T-helper 1 cell (primary cell): ENCODE results near the gene ATP13A3.

Experiments
- DNase-seq, 5 donors: peaks; one replicate each; pipeline ENCODE4 v3.0.0-alpha.2; 2012 to 2020

ATP13A3 gene

DNA sequence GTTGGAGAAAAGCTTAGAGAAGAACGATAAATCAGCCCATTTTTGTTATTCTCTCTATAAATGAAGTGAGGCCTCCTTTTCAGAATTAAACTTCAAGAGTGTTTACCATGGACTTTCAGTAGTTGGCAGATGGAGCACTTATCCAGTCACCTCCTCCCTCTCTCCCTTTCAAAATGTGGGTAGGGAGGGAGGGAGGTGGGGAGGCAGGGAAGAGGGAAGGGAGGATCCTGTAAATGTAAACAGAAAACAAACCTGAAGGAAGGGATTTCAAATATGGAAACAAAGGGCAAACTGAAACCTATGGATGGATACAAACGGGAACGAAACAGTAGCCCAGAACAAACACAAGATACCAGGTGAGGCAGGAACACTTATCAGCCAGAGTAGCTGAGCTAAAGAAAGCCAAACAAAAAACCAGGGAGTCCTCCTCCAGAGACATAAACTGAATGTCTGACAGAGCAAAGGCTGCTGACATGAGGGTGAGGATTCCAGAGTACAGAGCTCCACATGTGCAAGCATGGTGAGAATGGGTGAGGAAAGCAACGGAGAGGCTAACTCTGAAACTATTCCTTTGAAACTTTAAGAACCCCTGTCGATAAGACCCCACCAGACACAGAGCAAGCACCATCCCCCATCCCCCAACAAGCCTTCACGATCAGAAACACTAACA lies 46.8 kb downstream of the ATP13A3 start:
- no peak for DNase-seq

DNA sequence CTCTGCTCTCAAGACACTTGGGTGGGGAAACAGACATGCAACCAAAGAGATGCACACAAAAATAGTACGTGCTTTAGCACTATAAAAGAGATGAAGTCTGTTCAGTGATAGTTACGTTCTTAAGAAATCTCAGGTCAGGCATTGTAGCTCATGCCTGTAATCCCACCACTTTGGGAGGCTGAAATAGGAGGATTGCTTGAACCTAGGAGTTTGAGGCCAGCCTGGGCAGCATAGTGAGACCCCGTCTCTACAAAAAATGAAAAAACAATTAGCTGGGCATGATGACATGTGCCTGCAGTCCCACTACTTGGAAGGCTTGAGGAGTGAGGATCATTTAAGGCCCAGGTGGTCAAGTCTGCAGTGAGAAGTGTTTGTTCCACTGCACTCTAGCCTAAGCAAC lies 52.3 kb downstream of the ATP13A3 start:
- no peak for DNase-seq

DNA sequence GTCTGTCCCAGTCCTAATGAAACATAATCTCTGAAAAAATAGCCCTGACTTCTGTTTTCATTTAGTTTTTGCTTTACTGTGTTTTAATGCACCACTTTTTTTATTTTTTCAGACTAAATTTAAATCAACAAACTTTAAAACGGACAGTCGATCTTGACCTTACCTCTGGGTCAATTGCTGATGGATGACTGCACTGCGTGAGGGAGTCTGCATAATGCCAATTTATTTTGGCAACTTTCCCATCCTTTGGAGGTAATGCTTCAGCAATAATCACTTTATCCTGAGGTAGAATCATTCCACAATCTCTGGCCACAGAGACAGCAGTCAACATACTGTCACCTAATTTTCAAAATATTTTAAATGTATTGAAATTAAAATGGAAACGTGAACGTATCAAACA lies 55.2 kb downstream of the ATP13A3 start:
- DNase-seq, result no peak

DNA sequence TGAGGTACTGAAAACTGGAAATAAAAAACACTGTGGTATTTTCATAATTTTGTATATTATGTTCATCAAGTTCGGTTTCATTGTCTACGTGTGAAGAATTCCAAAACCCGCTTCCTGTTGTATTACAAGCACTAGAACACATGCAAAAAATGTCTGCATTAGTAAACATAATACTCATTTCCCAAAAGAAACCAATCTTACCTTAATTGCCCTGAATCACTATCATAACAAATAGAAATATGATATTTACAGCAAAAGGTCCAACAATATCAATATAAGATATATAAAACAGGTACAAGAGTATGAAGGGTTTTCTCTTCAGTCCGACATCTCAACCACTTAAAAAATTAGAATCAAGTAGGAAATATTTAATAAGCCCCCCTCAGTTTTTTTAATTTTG lies 61.4 kb downstream of the ATP13A3 start:
- no peak for DNase-seq

DNA sequence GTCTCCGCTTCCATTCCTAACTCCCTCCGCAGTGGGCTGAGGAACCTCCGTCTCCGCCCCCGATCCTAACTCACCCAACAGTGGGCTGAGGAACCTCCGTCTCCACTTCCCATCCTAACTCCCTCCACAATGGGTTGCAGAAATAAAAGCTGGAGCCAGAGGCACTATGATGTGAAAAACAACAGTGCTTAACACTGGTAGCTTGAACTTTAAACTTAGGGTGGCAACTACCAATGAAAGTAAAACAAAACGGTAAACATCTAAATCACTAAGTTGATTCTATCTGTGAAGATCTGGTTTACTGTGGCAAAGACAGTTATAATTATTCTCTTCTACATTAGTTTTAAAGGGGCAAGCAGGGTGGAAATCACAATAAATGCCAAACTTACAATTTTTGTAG lies 61.8 kb downstream of the ATP13A3 start:
- DNase-seq, result no peak

DNA sequence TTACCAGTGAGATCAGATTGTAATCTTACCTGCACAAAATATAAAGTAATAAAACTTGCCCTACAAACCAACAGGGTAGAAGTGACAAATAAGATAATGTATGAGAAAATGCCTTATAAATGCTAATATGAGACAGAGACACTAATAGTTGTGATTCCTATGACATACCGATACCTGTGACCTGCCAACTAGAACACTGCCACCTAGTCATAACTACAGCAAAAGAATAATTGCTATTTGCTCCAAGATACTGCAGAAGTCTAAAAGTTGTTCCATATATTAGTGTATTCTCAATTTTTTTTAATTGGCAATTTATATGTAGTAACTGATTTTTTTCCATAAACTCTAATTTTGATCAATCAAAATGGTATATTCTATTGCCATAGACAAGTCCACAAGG lies 62.4 kb downstream of the ATP13A3 start:
- no peak for DNase-seq

DNA sequence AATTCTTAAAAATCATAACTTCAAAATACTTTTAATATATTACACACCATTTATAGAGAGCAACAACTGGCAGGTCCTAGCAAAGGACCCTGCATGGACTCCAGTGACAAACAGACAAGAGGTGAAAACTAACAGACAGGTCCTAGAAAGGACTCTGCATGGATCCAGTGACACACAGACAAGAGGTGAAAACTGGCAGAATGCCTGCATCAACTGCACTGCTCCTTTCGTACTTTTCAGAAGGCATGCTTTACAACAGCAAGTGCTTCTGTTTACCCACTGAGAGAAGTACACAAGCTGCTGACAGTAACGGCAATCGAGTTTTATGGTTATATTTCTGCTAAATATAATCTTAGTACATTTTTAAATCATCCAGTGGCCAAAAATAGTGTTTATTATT lies 63.5 kb downstream of the ATP13A3 start:
- no peak for DNase-seq

DNA sequence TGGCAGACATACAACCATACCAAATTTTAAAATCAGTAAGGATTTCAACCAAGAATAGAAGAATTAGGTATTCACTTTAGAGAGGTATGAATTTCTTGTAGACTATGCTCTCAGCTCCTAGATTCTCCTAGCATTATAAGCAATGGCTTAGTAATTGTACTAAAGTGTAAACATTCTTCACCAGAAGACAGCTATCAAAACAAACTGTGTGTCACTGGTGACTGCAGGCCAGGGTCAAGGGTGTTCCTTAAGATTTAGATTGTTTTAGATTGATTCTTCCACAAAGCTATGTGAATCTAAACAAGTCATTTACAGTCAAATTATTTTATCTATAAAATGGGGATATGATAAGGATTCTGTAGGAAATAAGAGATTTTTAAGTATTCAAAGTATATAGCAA lies 64.6 kb downstream of the ATP13A3 start:
- DNase-seq, result no peak

DNA sequence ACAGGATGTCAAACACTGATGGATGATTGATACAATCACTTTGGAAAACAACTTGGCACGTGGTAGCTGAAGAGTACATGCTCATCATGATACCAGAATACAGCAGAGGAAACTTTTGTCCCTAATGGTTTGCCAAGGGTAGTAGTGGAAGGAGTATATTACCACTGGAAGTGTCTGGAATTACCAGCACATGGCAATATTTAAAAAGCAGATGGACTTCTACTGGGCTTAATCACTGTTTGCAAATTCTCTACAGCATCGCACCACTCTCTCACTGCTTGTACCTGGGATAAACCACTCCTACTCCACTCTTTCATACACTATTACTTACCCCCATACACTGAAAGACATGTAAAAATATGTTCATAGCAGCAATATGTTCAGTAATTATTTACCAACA lies 68.1 kb downstream of the ATP13A3 start:
- DNase-seq, result no peak

DNA sequence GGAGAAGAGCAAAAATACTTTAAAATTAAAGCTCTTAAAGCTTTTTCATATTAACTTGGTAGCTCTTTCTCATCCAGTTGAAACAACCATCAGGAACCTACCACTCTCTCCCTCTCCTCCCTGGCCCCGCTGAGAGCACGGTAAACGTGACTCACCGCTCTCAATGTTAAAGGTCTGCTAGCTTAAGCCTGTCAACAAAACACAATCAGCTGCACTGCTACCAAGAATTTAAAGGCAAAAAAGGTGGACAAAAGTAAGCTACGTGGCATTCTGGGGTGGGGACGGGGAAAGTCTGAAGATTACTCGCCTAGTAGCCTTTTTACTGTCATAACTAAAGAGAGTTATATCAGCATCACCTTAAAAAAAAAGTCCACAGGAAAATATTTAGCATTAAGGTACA lies 79.4 kb downstream of the ATP13A3 start:
- DNase-seq, result no peak

DNA sequence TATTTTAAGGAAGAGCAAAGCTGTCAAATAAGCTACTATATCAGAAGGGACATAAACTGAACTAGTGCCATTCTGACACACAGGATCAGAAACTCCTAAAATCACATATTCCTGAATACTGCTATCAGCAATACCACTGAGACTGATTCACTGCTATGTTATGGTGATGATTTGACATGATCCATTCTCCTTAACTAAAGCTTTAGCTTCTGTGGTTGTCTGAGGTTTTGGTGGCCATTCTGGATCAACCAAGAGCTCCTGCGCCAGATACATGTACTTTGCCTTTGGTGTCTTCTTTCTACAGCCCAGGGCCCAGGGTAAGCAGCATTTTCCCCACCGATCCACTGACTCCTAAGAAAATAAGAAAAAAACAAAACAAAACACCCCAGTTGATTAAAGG lies 81.0 kb downstream of the ATP13A3 start:
- DNase-seq, result no peak

DNA sequence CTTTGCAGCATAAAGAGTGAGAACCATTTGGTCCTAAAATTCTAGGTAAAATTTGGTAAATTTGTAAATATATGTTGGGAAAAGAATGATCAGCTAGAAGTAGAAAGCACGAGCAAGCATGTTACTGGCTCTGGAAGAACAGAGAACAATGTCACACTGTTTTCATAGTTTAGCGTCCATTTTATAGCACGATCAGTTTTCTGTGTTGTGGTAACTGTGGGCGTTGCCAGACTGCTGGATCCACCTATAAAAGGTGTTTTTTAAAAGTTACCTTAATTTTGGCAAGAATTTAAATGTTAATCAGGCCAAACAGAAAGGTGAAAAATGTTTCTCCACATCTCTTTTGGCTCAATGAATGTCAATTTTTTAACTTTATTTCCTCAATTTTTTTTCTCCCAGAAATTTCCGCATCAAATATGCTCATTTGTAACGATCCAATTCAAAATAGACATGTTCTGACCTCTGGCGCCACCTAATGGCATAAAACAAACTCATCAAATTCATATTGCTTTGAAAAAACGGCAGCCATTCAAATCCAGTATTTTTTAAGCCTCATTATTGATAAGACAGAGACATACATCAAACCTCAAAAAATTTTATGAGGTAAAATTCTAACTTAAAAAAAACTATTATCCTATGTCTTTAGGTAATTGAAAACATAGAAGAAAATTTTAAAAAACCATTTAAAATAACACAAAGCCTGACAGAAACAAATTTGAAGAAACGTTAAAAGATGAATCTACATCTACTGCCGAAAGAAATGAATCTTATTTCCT lies 82.2 kb downstream of the ATP13A3 start:
- DNase-seq, result peak in 3 of 5 donors; percentile 13 to 50 (median 49)

DNA sequence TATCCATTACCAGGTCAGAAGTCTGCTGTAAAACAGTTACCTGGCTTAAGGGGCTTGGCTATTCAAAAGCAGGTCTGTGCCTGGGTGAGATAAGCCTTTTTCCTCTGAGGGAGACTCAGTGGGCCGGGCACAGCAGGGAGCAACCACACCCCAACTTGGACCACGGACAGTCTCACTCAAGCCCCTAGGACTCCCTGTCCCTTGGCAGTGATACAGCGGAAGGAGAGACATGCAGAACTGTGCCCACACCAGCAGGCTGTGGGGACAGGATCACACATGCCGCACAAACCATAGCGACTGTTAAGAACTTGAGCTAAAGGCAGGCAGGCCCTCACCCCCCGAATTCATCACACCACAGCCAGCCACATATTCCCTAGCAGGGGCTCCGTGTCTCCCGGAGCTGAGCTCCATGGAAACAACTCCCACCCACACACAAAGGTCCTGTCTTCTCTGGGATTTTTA lies 84.9 kb downstream of the ATP13A3 start:
- DNase-seq, result no peak

DNA sequence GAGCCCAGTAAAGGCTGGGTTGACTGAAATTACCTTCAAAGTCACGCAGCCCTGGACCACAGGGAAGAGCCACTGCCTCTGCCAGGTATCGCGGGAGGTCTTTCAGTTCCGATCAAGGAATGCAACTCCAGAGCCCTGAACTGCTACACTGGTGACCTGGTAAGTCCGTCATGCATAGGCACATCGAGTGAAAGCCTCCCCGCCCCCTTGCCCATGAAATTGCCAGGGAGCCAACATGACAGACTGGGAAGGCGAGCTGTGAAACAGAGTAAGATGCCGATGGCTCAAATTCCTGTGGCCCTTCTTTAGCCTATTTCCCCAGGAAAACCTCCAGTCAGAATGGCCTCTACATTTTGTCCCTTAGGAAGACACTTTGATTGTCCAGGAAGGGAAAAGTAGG lies 85.5 kb downstream of the ATP13A3 start:
- DNase-seq, result no peak

DNA sequence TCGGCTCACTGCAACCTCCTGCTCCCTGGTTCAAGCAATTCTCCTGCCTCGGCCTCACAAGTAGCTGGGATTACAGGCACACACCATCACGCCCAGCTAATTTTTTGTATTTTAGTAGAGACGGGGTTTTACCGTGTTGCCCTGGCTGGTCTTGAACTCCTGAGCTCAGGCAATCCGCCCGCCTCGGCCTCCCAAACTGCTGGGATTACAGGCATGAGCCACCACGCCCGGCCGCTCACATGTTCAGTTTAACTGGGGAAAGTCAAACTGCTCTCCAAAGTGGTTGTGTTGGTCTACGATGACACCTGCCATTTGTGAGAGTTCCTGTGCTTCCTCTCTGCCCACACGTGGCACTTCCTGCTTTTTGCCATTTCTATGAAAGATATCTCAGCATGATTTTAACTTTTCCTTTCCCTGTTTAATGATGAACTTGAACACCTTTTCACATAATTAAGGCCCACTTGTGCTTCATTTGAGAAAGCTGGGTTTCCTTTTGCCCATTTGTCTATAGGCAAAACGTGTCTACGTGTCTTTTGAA lies 86.9 kb downstream of the ATP13A3 start:
- no peak for DNase-seq

DNA sequence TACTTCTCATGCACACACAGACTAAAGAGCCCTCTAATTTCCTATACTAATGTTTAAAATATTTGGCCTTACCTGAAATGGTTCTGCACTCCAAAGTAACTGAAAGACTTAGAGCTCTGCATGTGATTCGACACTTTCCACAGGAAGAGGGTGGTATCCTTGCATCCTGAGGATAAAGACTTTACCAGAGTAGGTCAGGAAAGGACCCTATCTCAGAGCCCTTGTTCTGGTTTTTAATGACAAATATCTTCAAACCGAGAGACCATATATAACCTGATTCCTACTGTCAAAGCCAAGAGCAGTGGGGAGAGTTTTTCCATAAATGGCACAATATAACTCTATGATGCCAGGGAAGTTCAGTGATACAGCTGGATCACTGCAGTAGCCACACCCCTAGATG lies 87.6 kb downstream of the ATP13A3 start, which contains the start of gene GP5:
Gene GP5, minus strand, starts transcription at position 101 of the 400 bp plus-strand sequence. CDS start 984 bp downstream, outside the sequence.
- no peak for DNase-seq

DNA sequence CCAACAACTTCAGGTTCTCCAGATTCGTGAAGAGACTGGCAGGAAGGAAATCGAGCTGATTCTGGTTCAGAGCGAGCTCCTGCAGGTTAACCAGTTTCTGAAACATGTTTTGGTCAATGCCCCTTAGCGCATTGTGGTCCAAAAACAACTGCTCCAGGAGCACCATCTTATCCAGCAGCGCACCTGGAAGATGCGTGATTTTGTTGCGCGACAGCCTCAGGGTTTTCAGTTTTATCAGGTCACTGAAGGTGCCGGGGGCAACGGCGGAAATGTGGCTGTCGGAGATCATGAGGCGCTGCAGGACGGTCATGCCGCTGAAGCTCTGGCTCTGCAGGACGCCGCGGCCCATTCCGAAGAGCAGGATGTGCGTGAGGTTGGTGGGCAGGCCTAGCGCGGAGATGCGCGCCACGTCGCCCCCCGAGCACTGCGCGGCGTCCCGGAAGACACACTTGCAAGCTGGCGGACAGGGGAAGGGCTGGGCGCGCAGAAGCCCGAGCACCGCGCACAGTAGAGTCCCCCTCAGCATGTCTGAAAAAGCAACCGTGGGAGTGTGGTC lies 89.0 kb downstream of the ATP13A3 start:
- peak in 1 of 5 donors; percentile 65 for DNase-seq

DNA sequence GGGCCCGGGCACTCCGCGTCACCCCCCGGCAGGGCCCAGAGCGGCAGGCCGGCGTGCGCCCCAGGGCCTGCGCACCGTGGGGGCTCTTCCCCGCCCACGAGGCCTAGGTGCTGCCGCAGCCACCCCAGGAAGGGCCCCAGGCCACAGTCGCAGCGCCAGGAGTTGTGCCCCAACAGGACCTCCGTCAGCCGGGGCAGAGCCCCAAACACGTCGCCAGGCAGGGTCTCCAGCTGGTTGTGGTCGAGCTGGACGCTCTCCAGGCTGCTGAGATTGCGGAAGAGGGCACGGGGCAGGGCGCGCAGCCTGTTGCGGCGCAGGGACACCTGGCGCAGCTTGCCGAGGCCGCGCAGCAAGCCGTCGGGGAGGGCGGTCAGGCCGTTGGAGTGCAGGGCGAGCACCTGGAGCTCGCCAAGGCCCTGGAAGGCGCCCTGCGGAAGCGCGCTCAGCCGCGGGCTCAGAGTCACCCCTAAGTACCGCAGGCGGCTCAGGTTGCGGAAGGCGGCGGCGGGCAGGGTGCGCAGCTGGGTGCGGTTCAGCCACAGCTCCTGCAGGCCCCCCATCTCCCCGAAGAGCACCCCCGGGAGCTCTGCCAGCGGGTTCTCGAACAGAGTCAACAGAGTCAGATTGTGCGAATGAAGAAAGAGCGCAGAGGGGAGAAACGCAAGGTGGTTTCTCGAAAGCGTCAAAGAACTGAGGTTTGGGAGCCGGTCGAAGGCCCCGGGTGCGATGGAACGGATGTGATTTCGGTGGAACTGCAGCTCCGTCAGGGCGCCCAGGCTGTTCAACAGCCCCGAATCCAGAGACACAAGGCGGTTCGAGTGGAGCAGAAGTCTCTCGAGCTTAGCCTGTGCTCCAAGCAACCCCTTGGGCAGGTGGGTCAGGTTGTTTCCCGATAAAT lies 89.7 kb downstream of the ATP13A3 start:
- DNase-seq, result peak in 2 of 5 donors; percentile 10 to 81

DNA sequence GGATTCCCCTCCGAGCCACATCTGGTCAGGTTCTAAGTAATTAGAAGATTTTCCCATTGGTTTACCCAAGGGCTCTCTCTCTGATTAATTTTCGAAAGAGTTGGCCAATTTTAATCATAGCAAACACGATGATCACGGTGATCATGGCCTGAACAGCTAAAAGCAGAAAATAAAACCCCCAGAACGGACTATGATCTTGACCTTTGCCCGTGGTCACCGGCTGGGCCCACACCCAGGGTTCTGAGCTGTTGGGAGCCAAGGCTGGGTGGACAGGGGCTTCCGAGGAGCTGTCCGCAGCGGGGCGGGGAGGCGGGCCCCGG lies 90.3 kb downstream of the ATP13A3 start:
- DNase-seq, result no peak

DNA sequence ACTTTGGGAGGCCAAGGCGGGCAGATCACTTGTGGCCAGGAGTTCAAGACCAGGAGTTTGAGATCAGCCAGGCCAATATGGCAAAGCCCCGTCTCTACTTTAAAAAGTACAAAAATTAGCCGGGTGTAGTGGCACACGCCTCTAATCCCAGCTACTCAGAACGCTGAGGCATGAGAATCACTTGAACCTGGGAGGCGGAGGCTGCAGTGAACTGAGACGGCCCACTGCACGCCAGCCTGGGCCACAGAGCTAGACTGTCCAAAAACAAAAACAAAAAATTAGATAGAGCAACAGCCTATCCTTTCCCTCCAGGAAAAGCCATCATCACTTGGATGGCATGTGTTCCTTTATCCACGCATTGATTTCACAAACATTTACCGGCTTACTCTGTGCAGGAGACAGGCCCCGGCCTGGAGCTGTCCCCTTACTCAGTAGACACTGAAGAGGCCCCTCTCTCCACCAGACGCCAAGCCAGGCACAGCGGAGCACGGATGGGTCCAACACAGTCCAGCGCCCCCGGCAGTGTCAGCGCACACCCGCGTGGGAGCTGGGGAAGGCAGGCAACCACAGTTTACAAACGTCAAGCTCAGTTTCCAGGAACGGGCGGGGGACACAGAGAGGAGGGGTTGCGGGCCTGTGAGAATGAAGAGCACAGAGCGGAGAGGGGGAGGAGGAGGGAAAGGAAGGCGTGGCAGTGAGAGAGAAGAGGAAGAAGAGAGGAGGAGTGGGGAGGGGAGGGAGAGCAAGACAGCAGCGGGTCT lies 90.8 kb downstream of the ATP13A3 start:
- DNase-seq, result peak in 3 of 5 donors; percentile 20 to 88 (median 40)

DNA sequence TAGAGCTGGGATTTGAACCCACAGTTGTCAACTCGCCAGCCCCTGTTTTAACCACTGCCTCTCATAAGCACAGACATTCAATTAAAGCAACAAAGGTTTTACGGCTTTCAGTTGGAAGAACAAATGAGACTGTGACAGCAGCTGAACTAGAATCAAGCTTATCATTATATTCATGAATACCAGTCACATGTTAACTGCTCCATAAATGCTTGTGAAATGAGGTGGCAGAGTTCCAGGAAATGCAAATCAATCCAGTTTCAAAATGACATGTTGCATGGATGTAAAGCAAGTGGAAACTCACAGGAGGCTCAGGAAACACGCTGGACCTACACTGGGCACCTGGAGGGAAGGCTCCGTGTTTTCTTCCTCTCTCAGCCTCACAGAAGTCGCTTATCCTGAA lies 91.6 kb downstream of the ATP13A3 start:
- DNase-seq, result peak in 1 of 5 donors; percentile 68

DNA sequence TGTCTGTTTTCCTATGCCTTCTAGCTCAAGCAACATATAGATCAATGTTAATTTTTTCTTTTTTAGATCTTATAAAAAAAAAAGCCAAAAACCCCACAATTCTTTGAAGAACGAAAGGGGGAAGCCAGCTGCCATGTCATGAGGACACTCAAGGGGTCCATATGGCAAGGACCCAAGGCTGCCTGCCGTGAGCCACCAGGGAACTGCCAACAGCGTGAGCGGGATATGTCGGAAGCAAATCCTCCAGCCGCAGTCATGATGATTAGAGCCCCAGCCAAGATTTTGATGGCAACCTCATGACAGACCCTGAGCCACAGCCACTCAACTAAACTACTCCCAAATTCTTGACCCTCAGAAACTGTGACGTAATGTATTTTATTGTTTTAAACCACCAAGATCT lies 94.2 kb downstream of the ATP13A3 start:
- no peak for DNase-seq
